PC-3 (cell line): ENCODE data around the gene RIGI. TPM values are rescaled to one million over a fixed set of nuclear protein-coding genes. Genes with fewer than 3 reads are reported as not detected.
A peak's percentile ranks its signal among the peaks of the same experiment; 100 is the strongest.

Source experiments
- ATAC-seq: fragments of 200-7000 bp; cut with Tn5 transposase; 2 replicates; pipeline ENCODE4 v1.9.1; 2020; ENCODE audit warnings: mild to moderate bottlenecking, moderate library complexity
- BruUV-seq: library from RNA; stranded (reverse); fragments of 400-500 nt; replicated peaks from 2 replicates; lab custom pipeline; 2021; lab: Mats Ljungman, UMichigan
- CTCF ChIA-PET: fragments of 300-600 bp; sonication (Branson Sonifier 250); formaldehyde crosslinking; loops from one replicate; lab custom pipeline; 2022; ENCODE audit warnings: antibody characterized with exemption; lab: Charles Lee
- POLR2A ChIA-PET: fragments of 300-600 bp; sonication (Branson Sonifier 250); formaldehyde crosslinking; loops from one replicate; lab custom pipeline; 2022; ENCODE audit warnings: antibody characterized with exemption; ENCODE audit not compliant: unreplicated experiment; lab: Charles Lee
- DNase-seq: peaks from one replicate; pipeline ENCODE4 v3.0.0-alpha.2; 2015
- H2AFZ ChIP-seq: fragments of 300-600 bp; sonication (generic); 2 replicates; pipeline ENCODE4 v1.6.0; 2016; ENCODE audit warnings: antibody characterized with exemption, low read length
- H3F3A ChIP-seq: fragments of 300-600 bp; sonication (generic); one replicate; pipeline ENCODE4 v1.6.0; 2017; ENCODE audit warnings: antibody characterized with exemption, low read length, control low read depth, mild to moderate bottlenecking; ENCODE audit not compliant: unreplicated experiment
- H3K27ac ChIP-seq: fragments of 300-600 bp; sonication (generic); 2 replicates; pipeline ENCODE4 v1.5.1; 2016; ENCODE audit warnings: mild to moderate bottlenecking, low read length
- H3K27me3 ChIP-seq: fragments of 300-600 bp; sonication (generic); 2 replicates; pipeline ENCODE4 v1.6.1; 2016; ENCODE audit warnings: low read length, mixed read lengths
- H3K36me3 ChIP-seq: fragments of 300-600 bp; sonication (generic); 2 replicates; pipeline ENCODE4 v1.6.1; 2016; ENCODE audit warnings: low read depth, mixed run types, low read length, mixed read lengths
- H3K4me1 ChIP-seq: fragments of 300-600 bp; sonication (generic); 2 replicates; pipeline ENCODE4 v1.5.1; 2016; ENCODE audit warnings: low read length; ENCODE audit not compliant: insufficient read depth
- H3K4me2 ChIP-seq: fragments of 300-600 bp; sonication (generic); 2 replicates; pipeline ENCODE4 v1.6.0; 2016; ENCODE audit warnings: low read length
- H3K4me3 ChIP-seq: fragments of 300-600 bp; sonication (generic); 2 replicates; pipeline ENCODE4 v1.5.1; 2016; ENCODE audit warnings: mild to moderate bottlenecking, low read length, mixed read lengths
- H3K79me2 ChIP-seq: fragments of 300-600 bp; sonication (generic); 2 replicates; pipeline ENCODE4 v1.6.1; 2017; ENCODE audit warnings: low read length, mixed read lengths
- H3K9ac ChIP-seq: fragments of 300-600 bp; sonication (generic); 2 replicates; pipeline ENCODE4 v1.6.0; 2016; ENCODE audit warnings: mild to moderate bottlenecking, low read length
- H3K9me2 ChIP-seq: fragments of 300-600 bp; sonication (generic); replicated peaks from 2 replicates; pipeline ENCODE4 v1.6.1; 2016; ENCODE audit warnings: mixed run types, low read length, mixed read lengths
- H3K9me3 ChIP-seq: fragments of 300-600 bp; sonication (generic); 2 replicates; pipeline ENCODE4 v1.6.1; 2016; ENCODE audit warnings: low read length, mixed read lengths
- H4K20me1 ChIP-seq: fragments of 300-600 bp; sonication (generic); 2 replicates; pipeline ENCODE4 v1.6.1; 2016; ENCODE audit warnings: low read length, mixed read lengths
- CTCF ChIP-seq: fragments of 300-600 bp; sonication (generic); conservative IDR thresholded peaks from 2 replicates; pipeline ENCODE4 v1.5.1; 2017; ENCODE audit warnings: antibody characterized with exemption, low read depth, mild to moderate bottlenecking, low read length
- EZH2 ChIP-seq: fragments of 300-600 bp; sonication (generic); IDR thresholded peaks from one replicate; pipeline ENCODE4 v1.6.1; 2017; ENCODE audit warnings: antibody characterized with exemption, mild to moderate bottlenecking, low read length; ENCODE audit not compliant: unreplicated experiment
- EZH2phosphoT487 ChIP-seq: fragments of 300-600 bp; sonication (generic); IDR thresholded peaks from 2 replicates; pipeline ENCODE4 v1.6.1; 2018; ENCODE audit warnings: mild to moderate bottlenecking, antibody characterized with exemption, low read length, borderline replicate concordance
- intact Hi-C: fragments of 100-400 bp; cut with micrococcal nuclease; formaldehyde crosslinking; loops from 2 replicates; pipeline ENCODE4 v1.9.0; 2023
- total RNA-seq: library from RNA; depleted of rRNA; stranded (reverse); fragments of >200 nt; gene quantifications from 2 replicates; pipeline ENCODE4 v1.2.3, GENCODE V29; 2014

RIGI gene
- total RNA-seq, 1 experiment from 2014 or later = 5.4 TPM

GRCh38 chr9:32526707-32527048 is 682 bp upstream of the RIGI start:
- TF ChIP-seq EZH2phosphoT487 (no peak), CTCF (0 out of 2 replicates have a peak, but pooled peaks have one; percentile 4), EZH2 (no peak)
- DNase-seq = no peak

DNA sequence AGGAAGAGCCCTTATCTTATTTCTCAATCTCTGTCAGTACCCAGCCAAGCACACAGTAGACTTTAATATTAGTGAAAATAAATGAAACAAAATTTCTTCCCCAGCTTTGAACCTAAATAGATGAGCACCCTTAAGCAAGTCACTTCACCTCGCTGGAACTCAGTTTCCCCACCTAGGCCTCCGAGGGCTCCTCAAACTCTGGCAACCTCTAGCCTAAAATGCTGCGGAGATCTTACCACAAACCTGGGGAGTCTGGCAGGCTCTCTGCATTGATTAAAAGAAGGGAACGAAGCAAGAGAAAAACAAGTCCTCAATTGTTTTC is 326 bp downstream of the RIGI start:
- H3K4me3 ChIP-seq = peak overlapping the region; percentile 92
- H3K4me2 ChIP-seq = peak overlapping the region; percentile 98
- no peak for TF ChIP-seq EZH2phosphoT487
- TF ChIP-seq CTCF = no peak
- no peak for TF ChIP-seq EZH2
- ChIA-PET POLR2A (interaction anchor here (1.2 kb wide), 1 partner anchor 147 kb away, joined by 12 read pairs; no protein-coding TSS in a partner anchor), CTCF (interaction anchor here (0.5 to 2.1 kb wide), 6 partner anchors 15 to 147 kb away, joined by 3 to 16 read pairs (median 4); no protein-coding TSS in a partner anchor)
- peak overlapping the region; percentile 94 for H2AFZ ChIP-seq
- no peaks in the 10 kb centered on the region for H4K20me1 ChIP-seq
- H3K9ac ChIP-seq = peak overlapping the region; percentile 79
- H3K79me2 ChIP-seq = peaks cover 28% of the 10 kb centered on the region
- no peaks in the 10 kb centered on the region for H3F3A ChIP-seq
- H3K36me3 ChIP-seq = no peaks in the 10 kb centered on the region
- H3K4me1 ChIP-seq = peaks cover 7% of the 10 kb centered on the region; the same call in 1 of the 2 replicates
- H3K27ac ChIP-seq = peak overlapping the region; percentile 78
- no peaks in the 10 kb centered on the region for H3K27me3 ChIP-seq
- H3K9me3 ChIP-seq = no peaks in the 10 kb centered on the region
- BruUV-seq = TSS peak; percentile 69
- DNase-seq (no peak), ATAC-seq (no peak)
- no peaks in the 10 kb centered on the region for H3K9me2 ChIP-seq
- intact Hi-C loops = loop anchor here (2.0 kb wide), 2 partner anchors 47 to 147 kb away; partner anchors contain the start of gene NDUFB6

More at GRCh38 chr9:32526707-32527048, 682 bp upstream of the RIGI start:
- no peaks in the 10 kb centered on the region for H3K9me2 ChIP-seq
- H3K9me3 ChIP-seq = no peaks in the 10 kb centered on the region
- ChIA-PET POLR2A (interaction anchor here (1.2 kb wide), 1 partner anchor 148 kb away, joined by 12 read pairs; no protein-coding TSS in a partner anchor), CTCF (interaction anchor here (0.6 to 2.1 kb wide), 6 partner anchors 26 to 148 kb away, joined by 3 to 16 read pairs (median 8); no protein-coding TSS in a partner anchor)
- H3F3A ChIP-seq = no peaks in the 10 kb centered on the region
- BruUV-seq = TSS peak; percentile 64
- H3K27me3 ChIP-seq = no peaks in the 10 kb centered on the region
- H2AFZ ChIP-seq = peak overlapping the region; percentile 94
- intact Hi-C loops = loop anchor here (2.0 kb wide), 2 partner anchors 46 to 148 kb away; partner anchors contain the start of gene NDUFB6
- no peak for ATAC-seq
- peak overlapping the region; percentile 78; the same call in 1 of the 2 replicates for H3K27ac ChIP-seq
- no peaks in the 10 kb centered on the region for H4K20me1 ChIP-seq
- H3K4me2 ChIP-seq = peak overlapping the region; percentile 98
- peaks cover 7% of the 10 kb centered on the region; the same call in 1 of the 2 replicates for H3K4me1 ChIP-seq
- H3K36me3 ChIP-seq = no peaks in the 10 kb centered on the region
- H3K9ac ChIP-seq = peak overlapping the region; percentile 45
- peak overlapping the region; percentile 92 for H3K4me3 ChIP-seq
- peaks cover 28% of the 10 kb centered on the region for H3K79me2 ChIP-seq
